ENCODE results near the gene TAS2R30.

DNA sequence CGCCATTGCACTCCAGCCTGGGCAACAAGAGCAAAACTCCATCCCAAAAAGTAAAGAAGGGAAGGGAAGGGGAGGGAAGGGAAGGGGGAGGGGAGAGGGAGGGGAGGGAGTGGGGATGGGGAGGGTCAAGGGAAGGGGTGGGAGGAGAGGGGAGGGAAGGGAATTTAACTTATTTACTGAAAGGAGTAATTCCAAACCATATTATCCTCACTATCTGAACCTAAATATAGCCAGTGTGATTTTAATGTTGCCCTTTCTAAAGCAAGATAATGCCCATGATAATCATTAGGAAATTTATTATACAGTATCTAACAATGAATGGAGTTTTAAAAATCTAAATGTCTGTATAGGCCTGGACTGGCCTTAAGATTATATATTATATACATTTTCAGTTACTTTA, 43.8 kb upstream of the TAS2R30 start:
- TF ChIP-seq CTCF (IDR thresholded peaks at IDR 0.05) (no peak), POLR2AphosphoS5 (IDR thresholded peaks at IDR 0.05) (no peak), POLR2A (IDR thresholded peaks at IDR 0.05) (no peak)

All from prostate gland (tissue), 2 donors.